Measurements from ENCODE around the gene UACA.
"Not testable (repeated sequence)": the region's sequence is repeated elsewhere in the genome, so short reads cannot be mapped to it uniquely, and the experiment has no call there.

The UACA gene

GRCh38 chr15:70625011-70625410 lies 138.3 kb downstream of the UACA start:
- Mint-ChIP-seq H3K4me1 (no peaks in the 10 kb centered on the region), H3K9me3 (peaks cover 12 to 16% of the 10 kb centered on the region in 2 donors), H3K27me3 (peaks cover 28% of the 10 kb centered on the region), H3K4me3 (no peak overlapping the region), H3K27ac (no peak overlapping the region)
- no peak for DNase-seq
- ATAC-seq = no peak

DNA sequence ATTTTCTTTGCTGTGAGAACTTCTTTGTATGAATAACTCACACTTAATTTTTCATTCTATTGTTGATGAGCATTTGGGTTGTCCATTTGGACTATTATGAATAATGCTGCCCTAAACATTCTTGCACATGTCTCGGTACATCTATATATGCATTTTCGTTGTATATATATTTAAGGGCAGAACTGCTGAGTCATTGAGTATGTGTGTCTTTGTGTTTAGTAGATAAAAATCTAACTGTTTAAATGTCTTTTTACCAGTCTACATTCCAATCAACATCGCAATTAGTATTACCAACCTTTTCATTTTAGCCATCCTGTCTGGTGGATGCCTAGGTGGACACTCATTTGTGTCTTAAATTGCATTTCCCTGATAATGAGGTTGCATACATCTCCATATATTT lies 144.4 kb downstream of the UACA start:
- Mint-ChIP-seq H3K27ac (no peak overlapping the region), H3K27me3 (peaks cover 16% of the 10 kb centered on the region), H3K4me3 (no peak overlapping the region), H3K9me3 (peaks cover 12 to 14% of the 10 kb centered on the region in 2 donors), H3K4me1 (no peaks in the 10 kb centered on the region)
- DNase-seq = no peak
- ATAC-seq = no peak

DNA sequence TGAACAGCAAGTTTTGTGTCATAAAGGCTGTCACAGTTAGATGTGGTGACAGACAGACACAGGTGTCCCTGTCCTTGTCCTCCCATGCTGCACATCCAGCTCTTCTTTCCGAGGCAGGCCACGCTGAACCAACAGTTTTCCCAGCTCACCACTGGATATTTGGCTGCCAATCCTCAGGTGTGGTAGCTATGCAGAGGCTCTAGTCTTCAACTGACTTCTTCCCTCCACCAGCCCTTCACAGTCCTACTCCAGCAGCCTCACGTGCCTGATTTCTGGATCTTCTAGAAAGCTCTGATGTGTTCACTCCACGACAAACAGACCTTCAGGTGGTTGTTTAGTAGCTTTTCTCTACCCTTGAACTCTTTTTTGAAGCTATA lies 145.5 kb downstream of the UACA start:
- no peak overlapping the region for H3K4me3 Mint-ChIP-seq
- ATAC-seq (no peak), DNase-seq (no peak)
- peaks cover 9 to 12% of the 10 kb centered on the region in 2 donors for H3K9me3 Mint-ChIP-seq
- no peaks in the 10 kb centered on the region for H3K4me1 Mint-ChIP-seq
- H3K27me3 Mint-ChIP-seq = peaks cover 12% of the 10 kb centered on the region
- no peak overlapping the region for H3K27ac Mint-ChIP-seq

DNA sequence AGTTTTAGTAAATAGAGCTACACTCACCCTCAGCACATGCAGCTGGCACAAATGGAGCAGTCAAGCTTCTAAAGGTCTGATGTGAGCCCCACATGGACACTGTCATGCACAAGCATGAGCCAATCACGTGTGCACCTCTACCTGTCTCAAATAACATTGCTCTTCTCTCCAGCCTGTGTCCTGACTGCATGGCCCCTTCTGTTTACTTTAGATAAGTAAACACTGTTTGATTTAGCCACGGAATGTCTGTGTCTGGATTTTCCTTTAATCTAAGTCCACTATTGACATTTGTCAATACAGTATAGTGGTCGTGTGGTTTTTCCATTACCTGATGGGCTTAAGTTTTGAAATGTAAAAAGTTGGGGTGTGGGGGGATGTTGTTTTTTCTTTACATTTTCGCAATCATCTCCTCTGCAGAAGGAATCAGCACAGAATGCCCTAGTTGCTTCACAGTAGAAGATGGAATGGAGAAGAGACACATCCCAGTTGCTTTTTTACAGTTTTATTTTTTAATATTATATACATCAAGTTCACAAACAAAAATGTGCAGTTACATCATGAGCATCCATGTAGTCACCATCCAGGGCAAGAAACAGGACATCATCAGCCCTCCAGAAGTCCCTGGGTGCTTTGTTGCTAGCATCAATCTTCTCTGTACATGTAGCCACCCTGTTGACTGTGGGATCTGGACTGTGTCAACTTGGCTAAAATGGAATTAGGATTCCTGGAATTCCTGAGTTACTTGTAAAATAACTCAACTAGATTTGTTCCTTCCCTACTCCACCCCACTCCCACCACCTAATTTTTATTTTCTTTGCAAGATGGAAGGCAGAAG lies 146.1 kb downstream of the UACA start:
- DNase-seq (no peak), ATAC-seq (no peak)
- no peak overlapping the region for H3K4me3 Mint-ChIP-seq
- H3K9me3 Mint-ChIP-seq = peaks cover 8 to 9% of the 10 kb centered on the region in 2 donors
- H3K27me3 Mint-ChIP-seq = peaks cover 12% of the 10 kb centered on the region
- H3K4me1 Mint-ChIP-seq = no peaks in the 10 kb centered on the region
- no peak overlapping the region for H3K27ac Mint-ChIP-seq

DNA sequence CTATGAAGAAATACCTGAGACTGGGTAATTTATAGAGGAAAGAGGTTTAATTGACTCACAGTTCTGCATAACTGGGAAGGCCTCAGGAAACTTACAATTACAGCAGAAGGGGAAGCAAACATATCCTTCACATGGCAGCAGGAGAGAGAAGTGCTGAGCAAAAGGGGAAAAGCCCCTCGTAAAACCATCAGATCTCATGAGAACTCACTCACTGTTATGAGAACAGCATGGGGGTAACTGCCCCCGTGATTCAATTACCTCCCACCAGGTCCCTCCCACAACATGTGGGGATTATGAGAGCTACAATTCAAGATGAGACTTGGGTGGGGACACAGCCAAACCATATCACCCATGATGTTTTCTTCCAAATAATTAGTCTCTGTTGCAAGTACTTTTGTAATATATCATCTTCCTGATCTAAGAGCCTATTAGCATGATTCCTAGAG lies 147.0 kb downstream of the UACA start:
- H3K27ac Mint-ChIP-seq = not testable (repeated sequence)
- H3K27me3 Mint-ChIP-seq = peaks cover 12% of the 10 kb centered on the region

GRCh38 chr15:70615435-70616310 lies 147.7 kb downstream of the UACA start:
- H3K4me3 Mint-ChIP-seq = no peak overlapping the region
- no peaks in the 10 kb centered on the region for H3K4me1 Mint-ChIP-seq
- H3K9me3 Mint-ChIP-seq = peaks cover 0 to under 1% of the 10 kb centered on the region in 2 donors
- ATAC-seq (no peak), DNase-seq (no peak)
- H3K27me3 Mint-ChIP-seq = peaks cover 12% of the 10 kb centered on the region
- H3K27ac Mint-ChIP-seq = no peak overlapping the region

More for the DNA sequence above, 147.0 kb downstream of the UACA start:
- DNase-seq, H3K9me3 Mint-ChIP-seq, H3K4me3 Mint-ChIP-seq, H3K4me1 Mint-ChIP-seq, ATAC-seq: not testable (repeated sequence)

- DNase-seq = no peak
- Mint-ChIP-seq H3K4me1 (no peaks in the 10 kb centered on the region), H3K27ac (no peak overlapping the region), H3K27me3 (peaks cover 12% of the 10 kb centered on the region), H3K9me3 (no peaks in the 10 kb centered on the region), H3K4me3 (no peak overlapping the region)
- ATAC-seq = no peak
These were observed 149.1 kb downstream of the UACA start for GRCh38 chr15:70614221-70614620.

GRCh38 chr15:70613271-70613670 lies 150.1 kb downstream of the UACA start:
- no peaks in the 10 kb centered on the region for H3K9me3 Mint-ChIP-seq

GRCh38 chr15:70611286-70611685 lies 152.1 kb downstream of the UACA start:
- ATAC-seq (no peak), DNase-seq (no peak)
- Mint-ChIP-seq H3K27me3 (peaks cover 18% of the 10 kb centered on the region), H3K9me3 (no peaks in the 10 kb centered on the region), H3K4me3 (no peak overlapping the region), H3K4me1 (no peaks in the 10 kb centered on the region), H3K27ac (peak overlapping the region in 1 of 2 donors; percentile 64)

More at GRCh38 chr15:70613271-70613670, 150.1 kb downstream of the UACA start:
- DNase-seq (no peak), ATAC-seq (no peak)
- Mint-ChIP-seq H3K4me1 (no peaks in the 10 kb centered on the region), H3K27me3 (peaks cover 12% of the 10 kb centered on the region), H3K4me3 (no peak overlapping the region), H3K27ac (no peak overlapping the region)

DNA sequence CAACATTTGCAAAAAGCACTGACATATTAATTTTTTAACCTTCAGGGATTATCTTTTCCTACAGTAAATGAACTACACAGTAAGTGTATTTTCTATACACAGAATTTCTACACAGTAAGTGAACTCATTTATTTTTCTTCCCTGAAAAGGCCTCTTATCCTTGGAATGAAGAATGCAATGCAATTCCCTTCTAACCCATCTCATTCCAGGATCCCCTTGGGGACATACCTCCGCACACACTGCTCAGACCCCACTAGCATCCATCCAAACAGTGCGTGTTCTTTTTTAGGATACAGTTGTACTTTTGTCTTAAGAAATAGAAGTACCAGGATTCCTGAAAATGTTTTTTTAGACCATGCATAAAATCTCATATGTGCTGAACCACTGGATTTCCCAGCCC lies 152.8 kb downstream of the UACA start:
- Mint-ChIP-seq H3K4me3 (no peak overlapping the region), H3K9me3 (no peaks in the 10 kb centered on the region), H3K27ac (no peak overlapping the region), H3K27me3 (peaks cover 13% of the 10 kb centered on the region), H3K4me1 (no peaks in the 10 kb centered on the region)
- DNase-seq (no peak), ATAC-seq (no peak)

- H3K4me1 Mint-ChIP-seq = no peaks in the 10 kb centered on the region
- DNase-seq = no peak
- H3K27ac Mint-ChIP-seq = no peak overlapping the region
- ATAC-seq = no peak
- H3K4me3 Mint-ChIP-seq = no peak overlapping the region
- peaks cover 6% of the 10 kb centered on the region for H3K27me3 Mint-ChIP-seq
- H3K9me3 Mint-ChIP-seq = no peaks in the 10 kb centered on the region
These were observed 153.5 kb downstream of the UACA start for GRCh38 chr15:70609889-70610288.

- H3K27me3 Mint-ChIP-seq = peaks cover 5% of the 10 kb centered on the region
- no peak overlapping the region for H3K27ac Mint-ChIP-seq
- H3K4me1 Mint-ChIP-seq = no peaks in the 10 kb centered on the region
- DNase-seq (no peak), ATAC-seq (no peak)
- H3K9me3 Mint-ChIP-seq = no peaks in the 10 kb centered on the region
- H3K4me3 Mint-ChIP-seq = no peak overlapping the region
These were observed 155.2 kb downstream of the UACA start for GRCh38 chr15:70608144-70608543.

- no peak for ATAC-seq
- no peak for DNase-seq
These were observed 157.6 kb downstream of the UACA start for GRCh38 chr15:70605606-70606410.

DNA sequence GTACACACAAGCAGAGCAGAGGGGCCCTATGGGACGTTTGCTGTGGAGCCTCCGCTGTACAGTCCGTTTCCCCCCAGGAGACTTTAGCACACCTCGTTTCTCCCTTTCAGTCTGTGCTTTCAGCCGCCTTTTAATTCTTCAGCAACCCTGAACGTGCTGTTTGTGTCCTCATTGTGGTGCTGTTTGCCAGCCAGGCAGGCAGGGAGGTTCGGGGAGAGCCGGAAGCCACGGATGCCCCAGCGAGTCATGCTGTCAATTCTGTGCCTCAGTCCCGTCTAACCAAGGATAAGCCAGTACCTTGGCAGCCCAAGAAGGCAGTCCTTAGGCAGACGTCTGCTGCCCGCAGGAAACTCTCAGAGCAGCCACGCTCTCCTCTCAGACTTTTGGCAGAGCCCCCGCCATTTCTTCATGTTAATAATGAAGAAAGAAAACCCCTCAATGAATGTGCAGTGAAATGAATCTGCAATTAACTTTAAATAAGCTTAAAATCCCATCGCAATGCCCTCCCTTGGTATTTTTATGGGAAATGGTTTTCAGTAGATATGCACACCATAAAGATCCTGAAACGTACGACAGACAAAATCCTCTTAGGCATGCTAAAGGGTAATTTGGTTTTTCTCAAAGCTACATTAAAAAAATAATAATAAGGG lies 158.6 kb downstream of the UACA start:
- H3K4me3 Mint-ChIP-seq = no peak overlapping the region
- H3K27ac Mint-ChIP-seq = no peak overlapping the region
- H3K9me3 Mint-ChIP-seq = peaks cover 0 to 1% of the 10 kb centered on the region in 2 donors
- DNase-seq (no peak), ATAC-seq (no peak)
- peaks cover 5% of the 10 kb centered on the region for H3K27me3 Mint-ChIP-seq
- H3K4me1 Mint-ChIP-seq = no peaks in the 10 kb centered on the region

More at GRCh38 chr15:70605606-70606410, 157.6 kb downstream of the UACA start:
- Mint-ChIP-seq H3K27ac (peak overlapping the region; percentile 44 to 62), H3K4me3 (no peak overlapping the region), H3K27me3 (peaks cover 5% of the 10 kb centered on the region), H3K9me3 (no peaks in the 10 kb centered on the region), H3K4me1 (no peaks in the 10 kb centered on the region)

Data from stimulated activated naive CD8-positive, alpha-beta T cell treated with anti-CD3 and anti-CD28 coated beads, Interleukin-15, amount 100 ng/mL, for 72 hours (primary cell).